HepG2 (cell line): ENCODE results near the gene TUBB3. TPM values are rescaled to one million over a fixed set of nuclear protein-coding genes. Genes with fewer than 3 reads are reported as not detected.

Experiments used
- ATAC-seq: fragments of 200-7000 bp; cut with Tn5 transposase; 3 replicates; pipeline ENCODE4 v1.9.1; 2020; ENCODE audit warnings: mild to moderate bottlenecking, moderate library complexity
- BruUV-seq: library from RNA; stranded (reverse); fragments of 400-500 nt; replicated peaks from 2 replicates; lab custom pipeline; 2021; lab: Mats Ljungman, UMichigan
- CTCF ChIA-PET: fragments of 300-600 bp; formaldehyde crosslinking; extraction: SDS; loops from one replicate; lab custom pipeline; 2021; ENCODE audit warnings: low total read pairs, inconsistent platforms, low intra/inter-chr PET ratio; lab: Yijun Ruan, JAX
- POLR2A ChIA-PET: fragments of 350-600 bp; sonication (Branson Sonifier 250); formaldehyde crosslinking; loops from one replicate; lab custom pipeline; 2020; ENCODE audit warnings: antibody characterized with exemption, inconsistent platforms; lab: Yijun Ruan, JAX
- DNase-seq: peaks from one replicate; pipeline ENCODE4 v3.0.0-alpha.2; 2015; ENCODE audit warnings: low spot score
- FAIRE-seq: peaks from 3 replicates; lab custom pipeline; 2011; peaks lifted over from hg19 to GRCh38; lab: Jason Lieb, UNC
- H2AFZ ChIP-seq: one replicate; pipeline ENCODE4 v1.6.1; 2011; ENCODE audit warnings: low read length, inconsistent platforms
- H3K27ac ChIP-seq: fragments of 300-600 bp; 3 replicates; pipeline ENCODE4 v1.8.0; 2011; ENCODE audit warnings: mixed run types, mild to moderate bottlenecking, mixed read lengths, low read length, inconsistent platforms; ENCODE audit not compliant: insufficient read depth; ENCODE audit errors: extremely low read length
- H3K27me3 ChIP-seq, 2 experiments: fragments of 200-600 bp in 1 of 2; 2 replicates in 1 of 2; 3 replicates in 1 of 2; pipeline versions ENCODE4 v1.6.0 to v1.8.0; 2011; ENCODE audit warnings: low read length in 2 of 2, mild to moderate bottlenecking in 2 of 2, moderate library complexity in 2 of 2, inconsistent platforms in 1 of 2; ENCODE audit not compliant: insufficient read depth in 2 of 2, control insufficient read depth in 1 of 2
- H3K36me3 ChIP-seq, 2 experiments: fragments of 200-600 bp in 1 of 2; replicated peaks in 1 of 2; 2 replicates in 1 of 2; 3 replicates in 1 of 2; pipeline versions ENCODE4 v1.5.1 to v1.8.0; 2011; ENCODE audit warnings: low read length in 2 of 2, inconsistent platforms in 1 of 2; ENCODE audit not compliant: insufficient read depth in 2 of 2, control insufficient read depth in 1 of 2
- H3K4me1 ChIP-seq: 2 replicates; pipeline ENCODE4 v1.5.1; 2012; ENCODE audit warnings: low read length, inconsistent platforms; ENCODE audit not compliant: insufficient read depth
- H3K4me2 ChIP-seq: 2 replicates; pipeline ENCODE4 v1.6.0; 2011; ENCODE audit warnings: low read depth, low read length, inconsistent platforms
- H3K4me3 ChIP-seq, 3 experiments: fragments of 200-600 bp in 1 of 3; sonication (generic), shearing (Covaris generic) in 1 of 3; replicated peaks in 1 of 3; 2 replicates each; pipeline ENCODE4 v1.5.1; 2011 to 2016; ENCODE audit warnings: low read length in 3 of 3, inconsistent platforms in 2 of 3, low read depth in 2 of 3, mild to moderate bottlenecking in 2 of 3, control low read depth in 1 of 3, mixed read lengths in 1 of 3; ENCODE audit not compliant: insufficient read depth in 1 of 3
- H3K79me2 ChIP-seq: one replicate; pipeline ENCODE4 v1.6.1; 2011; ENCODE audit warnings: low read length, inconsistent platforms; ENCODE audit not compliant: insufficient read depth
- H3K9ac ChIP-seq: 2 replicates; pipeline ENCODE4 v1.6.0; 2011; ENCODE audit warnings: mild to moderate bottlenecking, low read depth, low read length, inconsistent platforms; ENCODE audit not compliant: insufficient read depth
- H3K9me3 ChIP-seq: 2 replicates; pipeline ENCODE4 v1.5.1; 2012; ENCODE audit warnings: mild to moderate bottlenecking, low read length
- H4K20me1 ChIP-seq: 2 replicates; pipeline ENCODE4 v1.6.0; 2011; ENCODE audit warnings: inconsistent platforms, mild to moderate bottlenecking, low read length, moderate library complexity; ENCODE audit not compliant: insufficient read depth
- CSRNP2 ChIP-seq: sonication (generic); formaldehyde crosslinking; conservative IDR thresholded peaks from 2 replicates; pipeline ENCODE4 v1.8.0; 2022; ENCODE audit warnings: low read depth, missing genetic modification reagents
- GMEB1 ChIP-seq: sonication (generic); formaldehyde crosslinking; IDR thresholded peaks from 2 replicates; pipeline ENCODE4 v1.5.1; 2020; ENCODE audit warnings: missing genetic modification reagents, mild to moderate bottlenecking, borderline replicate concordance
- ISL2 ChIP-seq: sonication (generic); formaldehyde crosslinking; IDR thresholded peaks from 2 replicates; pipeline ENCODE4 v1.5.0; 2020; ENCODE audit warnings: missing genetic modification reagents
- KDM5B ChIP-seq: sonication (generic); formaldehyde crosslinking; IDR thresholded peaks from 2 replicates; pipeline ENCODE4 v1.4.0; 2020; ENCODE audit warnings: missing genetic modification reagents, mild to moderate bottlenecking, borderline replicate concordance
- NR2F2 ChIP-seq: IDR thresholded peaks from 2 replicates; pipeline ENCODE4 v1.6.1; 2012; ENCODE audit warnings: low read depth, inconsistent platforms, borderline replicate concordance
- POLR2AphosphoS2 ChIP-seq: IDR thresholded peaks from 2 replicates; pipeline ENCODE4 v1.6.1; 2011; ENCODE audit warnings: low read depth, low read length, improper control_type of control experiment
- SETDB1 ChIP-seq: sonication (generic); formaldehyde crosslinking; IDR thresholded peaks from 2 replicates; pipeline ENCODE4 v1.5.1; 2020; ENCODE audit warnings: missing genetic modification reagents, mild to moderate bottlenecking, borderline replicate concordance
- THRA ChIP-seq: sonication (generic); formaldehyde crosslinking; IDR thresholded peaks from 2 replicates; pipeline ENCODE4 v1.4.0; 2020; ENCODE audit warnings: missing genetic modification reagents, borderline replicate concordance
- THYN1 ChIP-seq: sonication (generic); formaldehyde crosslinking; IDR thresholded peaks from 2 replicates; pipeline ENCODE4 v1.8.1; 2023; ENCODE audit warnings: low read depth, mild to moderate bottlenecking, moderate library complexity, missing genetic modification reagents, borderline replicate concordance
- ZFP90 ChIP-seq: sonication (generic); formaldehyde crosslinking; IDR thresholded peaks from 2 replicates; pipeline ENCODE4 v1.8.0; 2022; ENCODE audit warnings: missing genetic modification reagents, mild to moderate bottlenecking, inconsistent platforms, borderline replicate concordance
- ZMYM2 ChIP-seq: sonication (generic); formaldehyde crosslinking; IDR thresholded peaks from 2 replicates; pipeline ENCODE4 v1.8.0; 2022; ENCODE audit warnings: mild to moderate bottlenecking, missing genetic modification reagents
- ZNF275 ChIP-seq: sonication (generic); formaldehyde crosslinking; IDR thresholded peaks from 2 replicates; pipeline ENCODE4 v1.8.0; 2022; ENCODE audit warnings: missing genetic modification reagents, mild to moderate bottlenecking, inconsistent platforms, borderline replicate concordance
- WGBS: methylation state at CpG from one replicate; pipeline ENCODE4 v1.1.6; 2017; ENCODE audit warnings: low lambda C conversion rate; 5-methylcytosine and 5-hydroxymethylcytosine counted together
- in situ Hi-C: cut with HindIII; loops from 2 replicates; pipeline ENCODE4 v1.10.0; 2017; ENCODE audit warnings: low pct_unique_long_range_greater_than_20kb; ENCODE audit not compliant: extremely low pct_ligation_motif_present
- intact Hi-C: fragments of 100-400 bp; cut with micrococcal nuclease; formaldehyde crosslinking; loops from one replicate; pipeline ENCODE4 v1.10.0; 2022; ENCODE audit not compliant: unreplicated experiment
- polyA plus RNA-seq, 8 experiments: library from polyadenylated mRNA; depleted of rRNA in 3 of 8; stranded (reverse) in 7 of 8; unstranded in 1 of 8; fragments of >200 nt; fragmentation: Illumina TruSeq in 4 of 8; extraction: Trizol in 4 of 8; gene quantifications; 2 replicates each; pipeline versions ENCODE4 v1.2.1 to v1.2.3, GENCODE V29; 2011 to 2016; ENCODE audit warnings: low read depth in 4 of 8, missing spikeins in 1 of 8, mixed read lengths in 1 of 8; ENCODE audit not compliant: insufficient read depth in 1 of 8
- total RNA-seq, 5 experiments: library from RNA; depleted of rRNA; stranded (reverse); fragments of >200 nt; fragmentation: Illumina TruSeq; extraction: Trizol; gene quantifications; 2 replicates each; pipeline ENCODE4 v1.2.3, GENCODE V29; 2016; ENCODE audit warnings: low read depth in 1 of 5
- TF ChIP-seq, protein P1 (sequence below): IDR thresholded peaks from 2 replicates; pipeline ENCODE4 v1.6.1; 2016; ENCODE audit warnings: missing genetic modification reagents, missing compliant biosample characterization
- TF ChIP-seq, protein P2 (sequence below): IDR thresholded peaks from 2 replicates; pipeline ENCODE4 v1.6.1; 2016; ENCODE audit warnings: missing compliant biosample characterization, missing genetic modification reagents, borderline replicate concordance

TUBB3 gene
- total and polyA plus RNA-seq, 2 of the 13 experiments (the other 11 are each of a cell fraction or from before 2014, with no cell fraction given): 110 to 185 TPM

DNA sequence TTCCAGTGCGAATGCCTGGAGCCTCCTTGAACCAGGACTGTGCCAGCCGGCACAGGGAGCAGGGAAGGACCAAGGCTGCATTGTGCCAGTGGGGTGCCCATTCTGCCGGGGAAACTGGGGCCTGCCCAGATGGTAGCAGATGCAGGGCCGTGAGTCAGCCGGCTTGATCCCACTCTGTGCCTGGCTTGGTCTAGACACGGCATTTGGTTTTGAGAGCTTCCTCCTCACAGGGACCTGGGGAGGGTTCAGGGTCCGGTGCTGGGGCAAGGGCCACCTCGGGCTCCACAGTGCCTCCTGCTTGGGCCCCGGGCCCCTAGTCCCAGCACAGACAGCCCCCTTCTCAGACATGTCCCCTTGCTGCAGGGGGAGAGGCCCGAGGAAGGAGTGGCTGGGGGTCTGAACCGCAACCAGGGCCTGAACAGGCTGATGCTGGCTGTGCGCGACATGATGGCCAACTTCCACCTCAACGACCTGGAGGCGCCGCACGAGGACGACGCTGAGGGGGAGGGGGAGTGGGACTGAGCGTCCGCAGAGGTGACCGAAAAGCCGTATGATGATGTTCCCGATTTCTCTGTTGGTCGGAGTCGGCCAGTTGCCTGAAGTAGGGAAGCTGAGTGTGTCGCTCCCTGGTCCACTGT, 12.3 kb upstream of the TUBB3 start (continued):
- TF ChIP-seq, protein P1, sequence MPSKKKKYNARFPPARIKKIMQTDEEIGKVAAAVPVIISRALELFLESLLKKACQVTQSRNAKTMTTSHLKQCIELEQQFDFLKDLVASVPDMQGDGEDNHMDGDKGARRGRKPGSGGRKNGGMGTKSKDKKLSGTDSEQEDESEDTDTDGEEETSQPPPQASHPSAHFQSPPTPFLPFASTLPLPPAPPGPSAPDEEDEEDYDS (CRISPR knock-in tag): peak; percentile 9; the same call in 1 of the 2 replicates
- TF ChIP-seq NR2F2 (no peak), KDM5B (peak; percentile 14; the same call in 1 of the 2 replicates), CSRNP2 (CRISPR knock-in tag) (no peak), THYN1 (no peak), ZNF275 (no peak), ZFP90 (no peak)

DNA sequence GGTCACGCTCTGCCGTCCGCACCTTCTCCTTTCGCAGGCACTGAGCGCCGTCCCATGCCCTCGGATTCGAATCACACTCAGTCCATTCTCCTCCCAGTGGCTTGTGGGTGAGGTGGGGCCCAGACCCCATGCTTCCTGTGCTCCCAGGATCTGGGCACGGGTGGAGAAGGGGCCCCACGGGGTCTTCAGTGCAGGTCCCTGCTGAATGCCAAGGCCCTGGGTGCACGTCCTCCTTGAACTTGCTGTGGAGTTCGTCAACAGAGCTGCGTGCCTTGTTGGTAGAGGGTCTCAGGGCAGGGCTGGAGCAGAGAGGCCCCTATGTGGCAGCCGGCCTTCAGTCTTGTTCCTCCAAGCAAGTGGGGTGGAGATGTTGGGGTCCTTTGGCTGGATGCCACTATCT, 11.8 kb upstream of the TUBB3 start:
- CTCF ChIA-PET: no interaction called here
- no peaks in the 10 kb centered on the region; the same call in 1 of the 2 replicates for H4K20me1 ChIP-seq
- FAIRE-seq (no peak), ATAC-seq (no peak), DNase-seq (no peak)
- peaks cover 31% of the 10 kb centered on the region for H3K4me1 ChIP-seq
- in situ Hi-C loops (no loop called here), intact Hi-C loops (no loop called here)
- no peak overlapping the region for H3K9ac ChIP-seq
- no TSS peak for BruUV-seq
- no peak overlapping the region for H2AFZ ChIP-seq
- no peak overlapping the region for H3K4me2 ChIP-seq
- peaks cover 10 to 18% of the 10 kb centered on the region in 2 experiments for H3K36me3 ChIP-seq
- no peak overlapping the region for H3K27ac ChIP-seq
- no peaks in the 10 kb centered on the region for H3K27me3 ChIP-seq
- no peaks in the 10 kb centered on the region for H3K9me3 ChIP-seq
- POLR2A ChIA-PET: interaction anchor here (8.1 kb wide), 1 partner anchor 11 kb away, joined by 78 read pairs; the partner anchor contains the start of gene TUBB3
- H3K79me2 ChIP-seq: no peaks in the 10 kb centered on the region
- WGBS: 95% methylated on average over 13 of the region's 14 CpGs
- no peak overlapping the region for H3K4me3 ChIP-seq
- 0 out of 2 replicates have a peak, but pooled peaks have one; percentile 45 for TF ChIP-seq POLR2AphosphoS2
- no peak for TF ChIP-seq GMEB1
- no peak for TF ChIP-seq THRA
- TF ChIP-seq SETDB1: no peak
- TF ChIP-seq, protein P2, sequence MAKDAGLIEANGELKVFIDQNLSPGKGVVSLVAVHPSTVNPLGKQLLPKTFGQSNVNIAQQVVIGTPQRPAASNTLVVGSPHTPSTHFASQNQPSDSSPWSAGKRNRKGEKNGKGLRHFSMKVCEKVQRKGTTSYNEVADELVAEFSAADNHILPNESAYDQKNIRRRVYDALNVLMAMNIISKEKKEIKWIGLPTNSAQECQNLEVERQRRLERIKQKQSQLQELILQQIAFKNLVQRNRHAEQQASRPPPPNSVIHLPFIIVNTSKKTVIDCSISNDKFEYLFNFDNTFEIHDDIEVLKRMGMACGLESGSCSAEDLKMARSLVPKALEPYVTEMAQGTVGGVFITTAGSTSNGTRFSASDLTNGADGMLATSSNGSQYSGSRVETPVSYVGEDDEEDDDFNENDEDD (CRISPR knock-in tag): no peak
- TF ChIP-seq ISL2: no peak
- TF ChIP-seq ZMYM2 (CRISPR knock-in tag): no peak
